Lower lobe of right lung (tissue), 2 donors: ENCODE results near the gene ST6GALNAC5. TPM values are rescaled to one million over a fixed set of nuclear protein-coding genes. Genes with fewer than 3 reads are reported as not detected.

Experiments
- ATAC-seq, 2 donors: fragments of 200-7000 bp; cut with Tn5 transposase; one replicate each; pipeline ENCODE4 v1.9.1; 2020 to 2022; ENCODE audit warnings: mild to moderate bottlenecking in 2 of 2, moderate library complexity in 2 of 2
- DNase-seq: peaks from one replicate; pipeline ENCODE4 v3.0.0-alpha.2; 2020
- H3K27ac ChIP-seq: fragments of 200-600 bp; one replicate; pipeline ENCODE4 v1.8.0; 2022
- H3K27me3 ChIP-seq: fragments of 200-600 bp; one replicate; pipeline ENCODE4 v1.8.0; 2022; ENCODE audit warnings: low read depth
- H3K36me3 ChIP-seq: fragments of 200-600 bp; one replicate; pipeline ENCODE4 v1.8.0; 2022; ENCODE audit warnings: mild to moderate bottlenecking
- H3K4me1 ChIP-seq: fragments of 200-600 bp; one replicate; pipeline ENCODE4 v1.8.0; 2022
- H3K4me3 ChIP-seq: fragments of 200-600 bp; one replicate; pipeline ENCODE4 v1.8.0; 2022; ENCODE audit warnings: mild to moderate bottlenecking
- H3K9me3 ChIP-seq: fragments of 200-600 bp; one replicate; pipeline ENCODE4 v1.8.0; 2022
- CTCF ChIP-seq: fragments of 200-600 bp; IDR thresholded peaks from one replicate; pipeline ENCODE4 v1.8.0; 2022; ENCODE audit warnings: antibody characterized with exemption, mild to moderate bottlenecking
- intact Hi-C: fragments of 100-400 bp; cut with DNase I; formaldehyde crosslinking; loops from one replicate; pipeline ENCODE4 v1.11.0; 2022
- microRNA-seq: library from miRNA; unstranded; fragments of <30 nt; microRNA quantifications from one replicate; pipeline ENCODE4 v1.2.0, GENCODE V29; 2020; ENCODE audit warnings: borderline number of aligned reads
- total RNA-seq: library from RNA; stranded (reverse); fragmentation: NEBNext Ultra II Directional; extraction: Animal tissue kit (Norgen Biotek cat#: 25700); gene quantifications from one replicate; pipeline ENCODE4 v1.2.1, GENCODE V29; 2021
- donor health status: DM: no; HTN: yes; CAD: no; lungs with severe emphysema.

Gene ST6GALNAC5
- total RNA-seq, 1 donor from 2014 or later: 16.3 TPM

GRCh38 chr1:77103486-77103885 lies 236.2 kb downstream of the ST6GALNAC5 start:
- intact Hi-C loops: no loop called here
- H3K27ac ChIP-seq: no peak overlapping the region

GRCh38 chr1:77104672-77105071 lies 237.4 kb downstream of the ST6GALNAC5 start:
- H3K27ac ChIP-seq: no peak overlapping the region
- TF ChIP-seq CTCF: no peak
- DNase-seq (no peak), ATAC-seq (no peak)
- H3K36me3 ChIP-seq: no peaks in the 10 kb centered on the region
- no peaks in the 10 kb centered on the region for H3K27me3 ChIP-seq
- no peaks in the 10 kb centered on the region for H3K9me3 ChIP-seq
- H3K4me1 ChIP-seq: no peaks in the 10 kb centered on the region
- intact Hi-C loops: no loop called here
- no peak overlapping the region for H3K4me3 ChIP-seq

More at GRCh38 chr1:77103486-77103885, 236.2 kb downstream of the ST6GALNAC5 start:
- DNase-seq (no peak), ATAC-seq (no peak)
- Histone ChIP-seq H3K4me3 (no peak overlapping the region), H3K4me1 (no peaks in the 10 kb centered on the region), H3K9me3 (no peaks in the 10 kb centered on the region), H3K36me3 (no peaks in the 10 kb centered on the region), H3K27me3 (no peaks in the 10 kb centered on the region)
- TF ChIP-seq CTCF: no peak

Small RNA genes lying within 50 kb of the gene (microRNA-seq; reads per million reads assigned to microRNA genes)
- not detected for gene MIR7156
